T-cell (primary cell): Measurements from ENCODE around the gene ARMS2. TPM values are rescaled to one million over a fixed set of nuclear protein-coding genes. Genes with fewer than 3 reads are reported as not detected.

Experiments used
- ATAC-seq, 4 experiments: fragments of 200-7000 bp in 3 of 4; fragments of 150-1000 bp in 1 of 4; cut with Tn5 transposase; replicated peaks in 1 of 4; 1 replicate in 3 of 4; 2 replicates in 1 of 4; pipeline ENCODE4 v1.10.0; 2021; ENCODE audit warnings: moderate library complexity in 3 of 4, mild to moderate bottlenecking in 2 of 4, moderate number of reproducible peaks in 1 of 4
- CTCF ChIA-PET, 2 donors: fragments of 300-600 bp; sonication (Branson Sonifier 250); formaldehyde crosslinking; loops; one replicate each; lab custom pipeline; 2022; ENCODE audit warnings: antibody characterized with exemption in 2 of 2; lab: Charles Lee
- POLR2A ChIA-PET, 2 donors: fragments of 300-600 bp; sonication (Branson Sonifier 250); formaldehyde crosslinking; loops; one replicate each; lab custom pipeline; 2022; ENCODE audit warnings: antibody characterized with exemption in 2 of 2; lab: Charles Lee
- DNase-seq, 35 experiments: peaks; one replicate each; pipeline versions ENCODE4 v3.0.0 to v3.0.0-alpha.2; 2013 to 2023
- H3K27ac ChIP-seq: one replicate; pipeline ENCODE4 v1.5.1; 2013; ENCODE audit warnings: low read length
- H3K27me3 ChIP-seq, 2 experiments: replicated peaks in 1 of 2; 1 replicate in 1 of 2; 2 replicates in 1 of 2; pipeline versions ENCODE4 v1.6.1 to v1.7.0; 2013; ENCODE audit warnings: low read length in 1 of 2, mixed read lengths in 1 of 2; ENCODE audit not compliant: control insufficient read depth in 2 of 2, insufficient read depth in 2 of 2; ENCODE audit errors: extremely low read depth in 1 of 2
- H3K36me3 ChIP-seq, 2 donors: 1 replicate in 1 of 2; 2 replicates in 1 of 2; pipeline versions ENCODE4 v1.6.1 to v1.7.0; 2013; ENCODE audit warnings: low read length in 1 of 2; ENCODE audit not compliant: control insufficient read depth in 2 of 2, insufficient read depth in 1 of 2; ENCODE audit errors: extremely low read depth in 1 of 2
- H3K4me1 ChIP-seq, 2 experiments: 1 replicate in 1 of 2; 2 replicates in 1 of 2; pipeline versions ENCODE4 v1.6.1 to v1.7.0; 2013; ENCODE audit warnings: low read length in 2 of 2, mixed read lengths in 1 of 2; ENCODE audit not compliant: insufficient read depth in 2 of 2, control insufficient read depth in 1 of 2; ENCODE audit errors: extremely low read depth in 1 of 2
- H3K4me3 ChIP-seq, 2 donors: 1 replicate in 1 of 2; 2 replicates in 1 of 2; pipeline versions ENCODE4 v1.5.1 to v1.7.0; 2013; ENCODE audit warnings: mild to moderate bottlenecking in 2 of 2, low read length in 1 of 2, moderate library complexity in 1 of 2; ENCODE audit not compliant: control insufficient read depth in 1 of 2; ENCODE audit errors: extremely low read depth in 1 of 2
- H3K9me3 ChIP-seq: 2 replicates; pipeline ENCODE4 v1.7.0; 2013
- H3K27ac Mint-ChIP-seq, 2 donors: one replicate each; pipeline ENCODE4 v1.8.0; 2020 to 2021; ENCODE audit warnings: mild to moderate bottlenecking in 2 of 2, mixed read lengths in 2 of 2
- H3K27me3 Mint-ChIP-seq, 2 donors: one replicate each; pipeline ENCODE4 v1.8.0; 2021 to 2022; ENCODE audit warnings: mixed read lengths in 2 of 2
- H3K36me3 Mint-ChIP-seq: one replicate; pipeline ENCODE4 v1.8.0; 2021; ENCODE audit warnings: mixed read lengths
- H3K4me1 Mint-ChIP-seq, 3 donors: one replicate each; pipeline ENCODE4 v1.8.0; 2020 to 2022; ENCODE audit warnings: mixed read lengths in 3 of 3, mild to moderate bottlenecking in 1 of 3
- H3K4me3 Mint-ChIP-seq, 3 donors: one replicate each; pipeline ENCODE4 v1.8.0; 2020 to 2022; ENCODE audit warnings: mild to moderate bottlenecking in 3 of 3, mixed read lengths in 3 of 3, moderate library complexity in 3 of 3
- H3K9me3 Mint-ChIP-seq, 3 donors: one replicate each; pipeline ENCODE4 v1.8.0; 2020 to 2022; ENCODE audit warnings: mixed read lengths in 3 of 3
- WGBS: methylation state at CpG from one replicate; pipeline ENCODE4 v1.1.5; 2013; ENCODE audit warnings: missing lambda C conversion rate; ENCODE audit not compliant: insufficient coverage; 5-methylcytosine and 5-hydroxymethylcytosine counted together
- total RNA-seq, 35 experiments: library from RNA in 6 of 35; stranded (reverse) in 6 of 35; fragments of 120-200 nt in 1 of 35; gene quantifications; one replicate each; pipeline versions ENCODE4 v1.2.1 to v1.2.4 and lab custom pipeline; 2013 to 2026

The ARMS2 gene
- total RNA-seq, 5 donors from 2014 or later (not counting 1 experiment from before 2014, with no cell fraction given): not detected

GRCh38 chr10:122424059-122424458 lies 30.4 kb upstream of the ARMS2 start:
- POLR2A ChIA-PET: no interaction called here
- CTCF ChIA-PET: interaction anchor here (0.5 to 1.2 kb wide), 4 partner anchors 11 to 281 kb away, joined by 3 to 7 read pairs (median 5); no protein-coding TSS in a partner anchor
- H3K4me3 Mint-ChIP-seq: no peak overlapping the region
- Histone ChIP-seq H3K27ac (peak overlapping the region; percentile 21), H3K9me3 (no peaks in the 10 kb centered on the region), H3K36me3 (peaks cover 0 to 11% of the 10 kb centered on the region in 2 donors), H3K27me3 (no peaks in the 10 kb centered on the region), H3K4me1 (peaks cover 26 to 32% of the 10 kb centered on the region in 2 experiments), H3K4me3 (no peak overlapping the region)
- peaks cover 40 to 67% (median 65%) of the 10 kb centered on the region in 3 donors for H3K4me1 Mint-ChIP-seq
- H3K27me3 Mint-ChIP-seq: no peaks in the 10 kb centered on the region
- H3K9me3 Mint-ChIP-seq: no peaks in the 10 kb centered on the region
- ATAC-seq (no peak), DNase-seq (no peak)
- WGBS: no CpG with 5 or more reads among the region's 2 CpGs
- peaks cover 34% of the 10 kb centered on the region for H3K36me3 Mint-ChIP-seq
- H3K27ac Mint-ChIP-seq: peak overlapping the region; percentile 45 to 72

- Mint-ChIP-seq H3K4me3 (peak overlapping the region in 1 of 3 donors; percentile 25), H3K27ac (peak overlapping the region; percentile 83 to 87)
- WGBS: 100% methylated on average over 1 of the region's 6 CpGs
Observed at GRCh38 chr10:122426829-122427228, 27.6 kb upstream of the ARMS2 start.

GRCh38 chr10:122427280-122427679 lies 27.2 kb upstream of the ARMS2 start:
- H3K4me1 ChIP-seq: peaks cover 4 to 14% of the 10 kb centered on the region in 2 experiments
- Mint-ChIP-seq H3K4me3 (peak overlapping the region in 1 of 3 donors; percentile 25), H3K27ac (peak overlapping the region; percentile 83 to 87), H3K9me3 (no peaks in the 10 kb centered on the region), H3K4me1 (peaks cover 20 to 37% (median 35%) of the 10 kb centered on the region in 3 donors), H3K36me3 (peaks cover 31% of the 10 kb centered on the region), H3K27me3 (no peaks in the 10 kb centered on the region)
- ATAC-seq (peak in 1 of 4 experiments; percentile 27), DNase-seq (no peak)
- ChIA-PET CTCF (no interaction called here), POLR2A (no interaction called here)
- no peak overlapping the region for H3K4me3 ChIP-seq
- WGBS: no CpG with 5 or more reads among the region's 2 CpGs
- no peaks in the 10 kb centered on the region for H3K9me3 ChIP-seq
- H3K36me3 ChIP-seq: peaks cover 0 to 24% of the 10 kb centered on the region in 2 donors
- no peaks in the 10 kb centered on the region for H3K27me3 ChIP-seq
- no peak overlapping the region for H3K27ac ChIP-seq

More at GRCh38 chr10:122426829-122427228, 27.6 kb upstream of the ARMS2 start:
- no peak for ATAC-seq
- H3K27me3 ChIP-seq: no peaks in the 10 kb centered on the region
- Mint-ChIP-seq H3K9me3 (no peaks in the 10 kb centered on the region), H3K4me1 (peaks cover 25 to 42% (median 40%) of the 10 kb centered on the region in 3 donors), H3K27me3 (no peaks in the 10 kb centered on the region), H3K36me3 (peaks cover 31% of the 10 kb centered on the region)
- H3K4me1 ChIP-seq: peaks cover 4 to 15% of the 10 kb centered on the region in 2 experiments
- ChIA-PET CTCF (no interaction called here), POLR2A (no interaction called here)
- H3K36me3 ChIP-seq: peaks cover 0 to 24% of the 10 kb centered on the region in 2 donors
- DNase-seq: no peak
- no peak overlapping the region for H3K4me3 ChIP-seq
- H3K9me3 ChIP-seq: no peaks in the 10 kb centered on the region
- H3K27ac ChIP-seq: no peak overlapping the region

DNA sequence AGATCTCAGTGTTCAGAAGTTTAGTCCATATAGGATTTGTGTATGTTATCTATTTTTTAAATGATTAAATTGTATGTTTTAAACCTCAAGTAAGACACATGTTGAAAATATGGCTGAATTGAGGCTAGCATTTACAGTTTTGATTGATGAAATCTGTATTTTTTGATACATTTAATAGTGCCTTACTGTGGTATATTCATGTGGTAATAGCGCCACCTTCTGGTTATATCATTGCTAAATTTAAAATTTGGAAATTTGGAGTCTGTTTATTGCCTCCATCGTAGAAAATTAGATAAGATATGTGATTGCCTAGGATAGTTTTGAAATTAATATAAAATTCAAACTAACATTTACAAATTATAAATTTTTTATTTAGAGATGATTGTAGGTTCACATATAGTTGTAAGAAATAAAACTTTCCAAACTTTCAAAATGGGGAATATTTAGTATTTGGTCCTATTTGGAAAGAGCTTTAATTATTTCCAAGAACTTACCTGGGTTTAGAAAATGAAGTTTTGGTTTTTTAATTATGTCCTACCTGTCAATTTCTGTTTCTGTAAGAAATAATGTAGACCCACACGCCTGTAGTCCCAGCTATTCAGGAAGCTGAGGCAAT lies 19.1 kb upstream of the ARMS2 start:
- H3K9me3 Mint-ChIP-seq: peaks cover 1 to 2% (median 2%) of the 10 kb centered on the region in 3 donors
- POLR2A ChIA-PET: no interaction called here
- H3K27ac ChIP-seq: no peak overlapping the region
- peaks cover 0 to 3% of the 10 kb centered on the region in 2 donors for H3K36me3 ChIP-seq
- no peaks in the 10 kb centered on the region for H3K27me3 ChIP-seq
- no peaks in the 10 kb centered on the region for H3K9me3 ChIP-seq
- no peak overlapping the region for H3K4me3 ChIP-seq
- WGBS: 100% methylated on average over 1 of the region's 3 CpGs
- DNase-seq: peak in 1 of 35 experiments; percentile 77
- H3K4me1 Mint-ChIP-seq: peaks cover 0 to 8% (median 0%) of the 10 kb centered on the region in 3 donors
- H3K36me3 Mint-ChIP-seq: peaks cover 8% of the 10 kb centered on the region
- no peaks in the 10 kb centered on the region for H3K27me3 Mint-ChIP-seq
- no peaks in the 10 kb centered on the region for H3K4me1 ChIP-seq
- no peak overlapping the region for H3K4me3 Mint-ChIP-seq
- ATAC-seq: peak in 2 of 4 experiments; percentile 43 to 46
- H3K27ac Mint-ChIP-seq: peak overlapping the region in 1 of 2 donors; percentile 37
- CTCF ChIA-PET: interaction anchor here (0.6 to 4.1 kb wide), 23 partner anchors 11 to 575 kb away, joined by 3 to 55 read pairs (median 4); partner anchors contain the start of gene PLEKHA1 (in 1 of the 2)

DNA sequence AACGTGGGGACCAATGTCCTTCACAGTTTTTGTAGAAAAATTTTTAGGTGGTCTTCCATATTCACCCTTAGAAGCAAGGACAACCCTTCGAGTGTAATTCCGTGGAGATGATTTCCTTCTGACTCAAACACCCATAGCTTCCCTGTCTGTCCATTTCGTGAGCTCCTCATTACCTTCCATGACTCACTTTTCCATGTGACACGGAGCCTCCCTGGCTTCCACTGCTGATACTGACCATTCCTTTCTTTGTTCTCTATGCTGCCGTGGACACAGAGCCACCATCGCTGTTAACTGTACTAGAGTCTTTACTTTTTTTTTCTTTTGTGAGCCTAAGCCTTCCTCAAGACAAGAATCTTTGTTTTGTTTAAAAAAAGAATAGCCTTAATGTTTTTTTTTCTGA lies 12.5 kb upstream of the ARMS2 start:
- Mint-ChIP-seq H3K9me3 (peaks cover 4 to 5% (median 5%) of the 10 kb centered on the region in 3 donors), H3K36me3 (peaks cover 6% of the 10 kb centered on the region), H3K4me1 (no peaks in the 10 kb centered on the region), H3K4me3 (no peak overlapping the region), H3K27me3 (peaks cover 0 to 7% of the 10 kb centered on the region in 2 donors), H3K27ac (no peak overlapping the region)
- no peak for ATAC-seq
- CTCF ChIA-PET: interaction anchor here in 1 of 2 donors (0.8 to 1.1 kb wide), 2 partner anchors 10 to 143 kb away, joined by 3 read pairs; no protein-coding TSS in a partner anchor
- H3K36me3 ChIP-seq: no peaks in the 10 kb centered on the region
- POLR2A ChIA-PET: interaction anchor here in 1 of 2 donors (0.8 kb wide), 1 partner anchor 111 kb away, joined by 3 read pairs; no protein-coding TSS in a partner anchor
- no peaks in the 10 kb centered on the region for H3K4me1 ChIP-seq
- no peak for DNase-seq
- no peak overlapping the region for H3K4me3 ChIP-seq
- peaks cover 0 to 2% of the 10 kb centered on the region in 2 experiments for H3K27me3 ChIP-seq
- H3K9me3 ChIP-seq: no peaks in the 10 kb centered on the region
- no peak overlapping the region for H3K27ac ChIP-seq
- 93% methylated on average over 2 of the region's 7 CpGs for WGBS

- CTCF ChIA-PET: no interaction called here
- Histone ChIP-seq H3K27me3 (peaks cover under 1 to 2% of the 10 kb centered on the region in 2 experiments), H3K4me1 (no peaks in the 10 kb centered on the region), H3K4me3 (no peak overlapping the region), H3K27ac (no peak overlapping the region), H3K9me3 (no peaks in the 10 kb centered on the region), H3K36me3 (no peaks in the 10 kb centered on the region)
- POLR2A ChIA-PET: no interaction called here
- ATAC-seq (no peak), DNase-seq (no peak)
- H3K9me3 Mint-ChIP-seq: peaks cover under 1 to 1% (median 1%) of the 10 kb centered on the region in 3 donors
- H3K27me3 Mint-ChIP-seq: peaks cover 3 to 17% of the 10 kb centered on the region in 2 donors
- no peaks in the 10 kb centered on the region for H3K36me3 Mint-ChIP-seq
- H3K27ac Mint-ChIP-seq: no peak overlapping the region
- WGBS: no CpG with 5 or more reads among the region's 1 CpG
- H3K4me3 Mint-ChIP-seq: no peak overlapping the region
- no peaks in the 10 kb centered on the region for H3K4me1 Mint-ChIP-seq
Observed at GRCh38 chr10:122445469-122445868, 9.0 kb upstream of the ARMS2 start.
